Measurements from ENCODE around the gene THOC1.
A peak's percentile ranks its signal among the peaks of the same experiment; 100 is the strongest.

The THOC1 gene

GRCh38 chr18:261398-262073 is 6.3 kb downstream of the THOC1 start:
- TF ChIP-seq CTCF (IDR thresholded peaks at IDR 0.05; ENCODE audit: insufficient read depth, low read depth, low read length, missing control alignments) = no peak
- no peak for DNase-seq (ENCODE audit: low read depth)
- H3K4me3 ChIP-seq (ENCODE audit: low read length) = no peak overlapping the region

GRCh38 chr18:260547-260946 is 7.3 kb downstream of the THOC1 start:
- no peak for TF ChIP-seq CTCF (IDR thresholded peaks at IDR 0.05; ENCODE audit: insufficient read depth, low read depth, low read length, missing control alignments)
- no peak overlapping the region for H3K4me3 ChIP-seq (ENCODE audit: low read length)
- DNase-seq (ENCODE audit: low read depth) = no peak

GRCh38 chr18:255171-255570 is 12.7 kb downstream of the THOC1 start:
- DNase-seq (ENCODE audit: low read depth) = no peak
- no peak overlapping the region for H3K4me3 ChIP-seq (ENCODE audit: low read length)
- TF ChIP-seq CTCF (IDR thresholded peaks at IDR 0.05; ENCODE audit: insufficient read depth, low read depth, low read length, missing control alignments) = no peak

GRCh38 chr18:253121-253520 is 14.7 kb downstream of the THOC1 start:
- no peak overlapping the region for H3K4me3 ChIP-seq (ENCODE audit: low read length)
- TF ChIP-seq CTCF (IDR thresholded peaks at IDR 0.05; ENCODE audit: insufficient read depth, low read depth, low read length, missing control alignments) = no peak
- no peak for DNase-seq (ENCODE audit: low read depth)

DNA sequence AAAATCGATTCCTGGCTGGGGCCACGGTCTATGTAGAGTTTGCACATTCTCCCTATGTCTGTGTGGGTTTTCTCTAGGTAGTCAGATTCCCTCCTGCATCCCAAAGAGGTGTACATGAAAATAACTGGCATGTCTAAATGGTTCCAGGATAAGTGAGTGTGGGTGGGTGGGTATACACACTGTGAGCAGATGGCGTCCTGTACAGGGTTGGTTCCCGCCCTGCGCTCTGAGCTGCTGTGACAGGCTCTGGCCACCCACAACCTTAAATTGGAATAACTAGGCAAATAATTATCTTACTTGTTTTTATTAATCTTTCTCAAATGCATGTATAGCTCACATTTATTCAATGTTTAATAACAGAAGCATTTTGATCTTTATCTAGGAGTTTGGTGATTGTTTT is 16.3 kb downstream of the THOC1 start:
- no peak for TF ChIP-seq CTCF (IDR thresholded peaks at IDR 0.05; ENCODE audit: insufficient read depth, low read depth, low read length, missing control alignments)
- DNase-seq (ENCODE audit: low read depth) = no peak
- no peak overlapping the region for H3K4me3 ChIP-seq (ENCODE audit: low read length)

- TF ChIP-seq CTCF (IDR thresholded peaks at IDR 0.05; ENCODE audit: insufficient read depth, low read depth, low read length, missing control alignments) = no peak
- peak; percentile 58 for DNase-seq (ENCODE audit: low read depth)
- no peak overlapping the region for H3K4me3 ChIP-seq (ENCODE audit: low read length)
Observed at GRCh38 chr18:250685-251084, 17.2 kb downstream of the THOC1 start.

- DNase-seq (ENCODE audit: low read depth) = no peak
- no peak for TF ChIP-seq CTCF (IDR thresholded peaks at IDR 0.05; ENCODE audit: insufficient read depth, low read depth, low read length, missing control alignments)
- no peak overlapping the region for H3K4me3 ChIP-seq (ENCODE audit: low read length)
Observed at GRCh38 chr18:248053-248452, 19.8 kb downstream of the THOC1 start.
